ENCODE data around the gene FBXL13. TPM values are rescaled to one million over a fixed set of nuclear protein-coding genes. Genes with fewer than 3 reads are reported as not detected.
"Not testable (repeated sequence)": the region's sequence is repeated elsewhere in the genome, so short reads cannot be mapped to it uniquely, and the experiment has no call there.

The FBXL13 gene
- polyA plus RNA-seq, 1 donor from 2014 or later, result 0.57 TPM

DNA sequence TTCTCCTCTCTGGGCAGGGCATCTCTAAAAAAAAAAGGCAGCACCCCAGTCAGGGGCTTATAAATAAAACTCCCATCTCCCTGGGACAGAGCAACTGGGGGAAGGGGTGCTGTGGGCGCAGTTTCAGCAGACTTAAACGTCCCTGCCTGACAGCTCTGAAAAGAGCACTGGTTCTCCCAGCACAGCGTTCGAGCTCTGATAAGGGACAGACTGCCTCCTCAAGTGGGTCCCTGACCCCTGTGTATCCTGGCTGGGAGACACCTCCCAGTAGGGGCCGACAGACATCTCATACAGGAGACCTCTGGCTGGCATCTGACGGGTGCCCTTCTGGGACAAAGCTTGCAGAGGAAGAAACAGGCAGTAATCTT lies 32.1 kb upstream of the FBXL13 start:
- not testable (repeated sequence) for H3K4me2 ChIP-seq (ENCODE audit: low read length); H3F3A ChIP-seq (ENCODE audit: insufficient read depth, low read length, poor library complexity, severe bottlenecking); H3K9me2 ChIP-seq (ENCODE audit: insufficient read depth, low read length); H3K9me3 ChIP-seq (ENCODE audit: low read length); H4K20me1 ChIP-seq (ENCODE audit: insufficient read depth); H3K4me3 ChIP-seq (ENCODE audit: low read length); H2AFZ ChIP-seq (ENCODE audit: low read depth, low read length); H3K79me2 ChIP-seq (replicated peaks; ENCODE audit: insufficient read depth, low read length); H3K9ac ChIP-seq (ENCODE audit: low read length); H3K27me3 ChIP-seq (ENCODE audit: insufficient read depth, low read depth, low read length); H3K36me3 ChIP-seq (ENCODE audit: insufficient read depth, low read length); H3K27ac ChIP-seq (ENCODE audit: low read length)

DNA sequence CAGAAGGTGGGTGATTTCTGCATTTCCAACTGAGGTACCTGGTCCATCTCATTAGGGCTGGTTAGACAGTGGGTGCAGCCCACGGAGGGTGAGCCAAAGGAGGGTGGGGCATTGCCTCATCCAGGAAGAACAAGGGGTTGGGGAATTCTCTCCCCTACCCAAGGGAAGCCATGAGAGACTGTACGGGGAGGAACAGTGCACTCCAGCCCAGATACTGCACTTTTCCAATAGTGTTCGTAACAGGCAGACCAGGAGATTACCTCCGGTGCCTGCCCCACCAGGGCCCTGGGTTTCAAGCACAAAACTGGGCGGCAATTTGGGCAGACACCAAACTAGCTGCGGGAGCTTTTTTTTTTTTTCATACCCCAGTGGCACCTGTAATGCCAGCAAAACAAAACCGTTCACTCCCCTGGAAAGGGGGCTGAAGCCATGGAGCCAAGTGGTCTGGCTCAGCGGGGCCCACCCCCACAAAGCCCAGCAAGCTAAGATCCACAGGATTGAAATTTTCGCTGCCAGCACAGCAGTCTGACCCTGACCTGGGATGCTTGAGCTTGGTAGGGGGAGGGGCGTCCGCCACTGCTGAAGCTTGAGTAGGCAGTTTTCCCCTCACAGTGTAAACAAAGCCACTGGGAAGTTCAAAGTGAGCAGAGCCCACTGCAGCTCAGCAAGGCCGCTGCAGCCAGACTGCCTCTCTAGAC lies 31.6 kb upstream of the FBXL13 start:
- TF ChIP-seq EP300 (conservative IDR thresholded peaks at IDR 0.05; ENCODE audit: poor library complexity, severe bottlenecking), result no peak
- TF ChIP-seq EZH2 (IDR thresholded peaks at IDR 0.05; ENCODE audit: borderline replicate concordance, insufficient read depth, low read length, poor library complexity, severe bottlenecking), result no peak
- no peak for TF ChIP-seq TAF1 (IDR thresholded peaks at IDR 0.05; ENCODE audit: low read depth)
- no peak for TF ChIP-seq MXI1 (conservative IDR thresholded peaks at IDR 0.05; ENCODE audit: poor library complexity, severe bottlenecking)
- TF ChIP-seq POLR2AphosphoS5 (IDR thresholded peaks at IDR 0.05), result no peak
- TF ChIP-seq CTCF (IDR thresholded peaks at IDR 0.05; ENCODE audit: poor library complexity, severe bottlenecking), result no peak
- TF ChIP-seq, protein P1, sequence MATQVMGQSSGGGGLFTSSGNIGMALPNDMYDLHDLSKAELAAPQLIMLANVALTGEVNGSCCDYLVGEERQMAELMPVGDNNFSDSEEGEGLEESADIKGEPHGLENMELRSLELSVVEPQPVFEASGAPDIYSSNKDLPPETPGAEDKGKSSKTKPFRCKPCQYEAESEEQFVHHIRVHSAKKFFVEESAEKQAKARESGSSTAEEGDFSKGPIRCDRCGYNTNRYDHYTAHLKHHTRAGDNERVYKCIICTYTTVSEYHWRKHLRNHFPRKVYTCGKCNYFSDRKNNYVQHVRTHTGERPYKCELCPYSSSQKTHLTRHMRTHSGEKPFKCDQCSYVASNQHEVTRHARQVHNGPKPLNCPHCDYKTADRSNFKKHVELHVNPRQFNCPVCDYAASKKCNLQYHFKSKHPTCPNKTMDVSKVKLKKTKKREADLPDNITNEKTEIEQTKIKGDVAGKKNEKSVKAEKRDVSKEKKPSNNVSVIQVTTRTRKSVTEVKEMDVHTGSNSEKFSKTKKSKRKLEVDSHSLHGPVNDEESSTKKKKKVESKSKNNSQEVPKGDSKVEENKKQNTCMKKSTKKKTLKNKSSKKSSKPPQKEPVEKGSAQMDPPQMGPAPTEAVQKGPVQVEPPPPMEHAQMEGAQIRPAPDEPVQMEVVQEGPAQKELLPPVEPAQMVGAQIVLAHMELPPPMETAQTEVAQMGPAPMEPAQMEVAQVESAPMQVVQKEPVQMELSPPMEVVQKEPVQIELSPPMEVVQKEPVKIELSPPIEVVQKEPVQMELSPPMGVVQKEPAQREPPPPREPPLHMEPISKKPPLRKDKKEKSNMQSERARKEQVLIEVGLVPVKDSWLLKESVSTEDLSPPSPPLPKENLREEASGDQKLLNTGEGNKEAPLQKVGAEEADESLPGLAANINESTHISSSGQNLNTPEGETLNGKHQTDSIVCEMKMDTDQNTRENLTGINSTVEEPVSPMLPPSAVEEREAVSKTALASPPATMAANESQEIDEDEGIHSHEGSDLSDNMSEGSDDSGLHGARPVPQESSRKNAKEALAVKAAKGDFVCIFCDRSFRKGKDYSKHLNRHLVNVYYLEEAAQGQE (IDR thresholded peaks at IDR 0.05; ENCODE audit: borderline replicate concordance), result no peak
- TF ChIP-seq SMC3 (conservative IDR thresholded peaks at IDR 0.05; ENCODE audit: poor library complexity), result no peak
- TF ChIP-seq RAD21 (conservative IDR thresholded peaks at IDR 0.05), result no peak
- no peak overlapping the region for H3K27ac ChIP-seq (ENCODE audit: low read length)
- H2AFZ ChIP-seq (ENCODE audit: low read depth, low read length), result no peak overlapping the region
- no peaks in the 10 kb centered on the region for H3K36me3 ChIP-seq (ENCODE audit: insufficient read depth, low read length)
- no peaks in the 10 kb centered on the region for H3K9me2 ChIP-seq (ENCODE audit: insufficient read depth, low read length)
- no peaks in the 10 kb centered on the region for H3K9me3 ChIP-seq (ENCODE audit: low read length)
- H4K20me1 ChIP-seq (ENCODE audit: insufficient read depth), result no peaks in the 10 kb centered on the region
- H3K4me2 ChIP-seq (ENCODE audit: low read length), result no peak overlapping the region
- H3K79me2 ChIP-seq (replicated peaks; ENCODE audit: insufficient read depth, low read length), result no peaks in the 10 kb centered on the region
- no peaks in the 10 kb centered on the region for H3K27me3 ChIP-seq (ENCODE audit: insufficient read depth, low read depth, low read length)
- no peak overlapping the region for H3K4me3 ChIP-seq (ENCODE audit: low read length)
- H3K9ac ChIP-seq (ENCODE audit: low read length), result no peak overlapping the region
- H3F3A ChIP-seq (ENCODE audit: insufficient read depth, low read length, poor library complexity, severe bottlenecking), result no peaks in the 10 kb centered on the region

GRCh38 chr7:103101543-103101942 lies 26.9 kb upstream of the FBXL13 start:
- H2AFZ ChIP-seq (ENCODE audit: low read depth, low read length), result no peak overlapping the region
- no peaks in the 10 kb centered on the region for H3K79me2 ChIP-seq (replicated peaks; ENCODE audit: insufficient read depth, low read length)
- peaks cover 8% of the 10 kb centered on the region for H3K36me3 ChIP-seq (ENCODE audit: insufficient read depth, low read length)
- H3F3A ChIP-seq (ENCODE audit: insufficient read depth, low read length, poor library complexity, severe bottlenecking), result no peaks in the 10 kb centered on the region
- no peak overlapping the region for H3K4me2 ChIP-seq (ENCODE audit: low read length)
- H3K27ac ChIP-seq (ENCODE audit: low read length), result no peak overlapping the region
- no peak overlapping the region for H3K4me3 ChIP-seq (ENCODE audit: low read length)
- no peaks in the 10 kb centered on the region for H3K27me3 ChIP-seq (ENCODE audit: insufficient read depth, low read depth, low read length)
- no peaks in the 10 kb centered on the region for H3K9me2 ChIP-seq (ENCODE audit: insufficient read depth, low read length)
- no peak for TF ChIP-seq CTCF (IDR thresholded peaks at IDR 0.05; ENCODE audit: poor library complexity, severe bottlenecking)
- no peak for TF ChIP-seq TAF1 (IDR thresholded peaks at IDR 0.05; ENCODE audit: low read depth)
- TF ChIP-seq POLR2AphosphoS5 (IDR thresholded peaks at IDR 0.05), result no peak
- no peak for TF ChIP-seq MXI1 (conservative IDR thresholded peaks at IDR 0.05; ENCODE audit: poor library complexity, severe bottlenecking)
- H3K9ac ChIP-seq (ENCODE audit: low read length), result no peak overlapping the region
- H4K20me1 ChIP-seq (ENCODE audit: insufficient read depth), result no peaks in the 10 kb centered on the region
- H3K9me3 ChIP-seq (ENCODE audit: low read length), result no peaks in the 10 kb centered on the region

Data from neural cell (in vitro differentiated cells).